GM12875 (cell line): ENCODE results near the gene MEIS2.

Source experiments
- H3K4me3 ChIP-seq: one replicate; pipeline ENCODE4 v1.5.1; 2011; ENCODE audit warnings: low read depth, low read length, control low read depth
- TF ChIP-seq, protein P1 (sequence below): IDR thresholded peaks from 2 replicates; pipeline ENCODE4 v1.5.1; 2011; ENCODE audit warnings: low read depth, mild to moderate bottlenecking, control low read depth, inconsistent platforms, low read length, moderate library complexity, borderline replicate concordance; ENCODE audit not compliant: insufficient read depth

MEIS2 gene

GRCh38 chr15:37100109-37100965 lies at the start of gene MEIS2:
Gene MEIS2 (minus strand): TSS chr15:37100549. CDS start chr15:37099466, 1,083 bp downstream.
- TF ChIP-seq, protein P1, sequence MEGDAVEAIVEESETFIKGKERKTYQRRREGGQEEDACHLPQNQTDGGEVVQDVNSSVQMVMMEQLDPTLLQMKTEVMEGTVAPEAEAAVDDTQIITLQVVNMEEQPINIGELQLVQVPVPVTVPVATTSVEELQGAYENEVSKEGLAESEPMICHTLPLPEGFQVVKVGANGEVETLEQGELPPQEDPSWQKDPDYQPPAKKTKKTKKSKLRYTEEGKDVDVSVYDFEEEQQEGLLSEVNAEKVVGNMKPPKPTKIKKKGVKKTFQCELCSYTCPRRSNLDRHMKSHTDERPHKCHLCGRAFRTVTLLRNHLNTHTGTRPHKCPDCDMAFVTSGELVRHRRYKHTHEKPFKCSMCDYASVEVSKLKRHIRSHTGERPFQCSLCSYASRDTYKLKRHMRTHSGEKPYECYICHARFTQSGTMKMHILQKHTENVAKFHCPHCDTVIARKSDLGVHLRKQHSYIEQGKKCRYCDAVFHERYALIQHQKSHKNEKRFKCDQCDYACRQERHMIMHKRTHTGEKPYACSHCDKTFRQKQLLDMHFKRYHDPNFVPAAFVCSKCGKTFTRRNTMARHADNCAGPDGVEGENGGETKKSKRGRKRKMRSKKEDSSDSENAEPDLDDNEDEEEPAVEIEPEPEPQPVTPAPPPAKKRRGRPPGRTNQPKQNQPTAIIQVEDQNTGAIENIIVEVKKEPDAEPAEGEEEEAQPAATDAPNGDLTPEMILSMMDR, result no peak
- H3K4me3 ChIP-seq, result peak within 1 kb of the TSS; percentile 79

GRCh38 chr15:37149146-37149545 lies 48.8 kb upstream of the MEIS2 start:
- no peak overlapping the region for H3K4me3 ChIP-seq
- TF ChIP-seq, protein P1, result no peak

GRCh38 chr15:37148714-37149113 lies 48.4 kb upstream of the MEIS2 start:
- H3K4me3 ChIP-seq, result no peak overlapping the region
- TF ChIP-seq, protein P1, result no peak

DNA sequence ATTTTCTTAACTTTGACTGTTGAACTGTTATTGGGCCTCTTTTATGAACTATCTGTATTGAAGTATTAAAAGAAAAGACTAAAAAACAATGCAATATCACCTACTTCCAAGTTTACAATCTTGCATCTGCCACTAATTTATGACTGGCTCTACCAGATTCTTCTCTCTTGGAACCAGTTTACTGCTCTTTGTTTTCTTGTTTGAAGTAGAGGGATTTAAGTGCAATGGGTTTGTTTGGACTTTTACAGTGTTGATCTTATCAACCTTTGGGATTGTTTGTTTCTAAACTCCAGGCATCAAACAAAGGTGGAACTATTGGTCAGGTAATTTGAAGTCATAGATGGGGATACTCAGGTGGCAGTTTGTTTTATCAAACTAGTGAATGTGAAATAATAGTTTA lies 43.0 kb upstream of the MEIS2 start:
- H3K4me3 ChIP-seq, result no peak overlapping the region
- TF ChIP-seq, protein P1, result no peak

GRCh38 chr15:37142371-37142770 lies 42.0 kb upstream of the MEIS2 start:
- TF ChIP-seq, protein P1, result no peak
- H3K4me3 ChIP-seq, result no peak overlapping the region

DNA sequence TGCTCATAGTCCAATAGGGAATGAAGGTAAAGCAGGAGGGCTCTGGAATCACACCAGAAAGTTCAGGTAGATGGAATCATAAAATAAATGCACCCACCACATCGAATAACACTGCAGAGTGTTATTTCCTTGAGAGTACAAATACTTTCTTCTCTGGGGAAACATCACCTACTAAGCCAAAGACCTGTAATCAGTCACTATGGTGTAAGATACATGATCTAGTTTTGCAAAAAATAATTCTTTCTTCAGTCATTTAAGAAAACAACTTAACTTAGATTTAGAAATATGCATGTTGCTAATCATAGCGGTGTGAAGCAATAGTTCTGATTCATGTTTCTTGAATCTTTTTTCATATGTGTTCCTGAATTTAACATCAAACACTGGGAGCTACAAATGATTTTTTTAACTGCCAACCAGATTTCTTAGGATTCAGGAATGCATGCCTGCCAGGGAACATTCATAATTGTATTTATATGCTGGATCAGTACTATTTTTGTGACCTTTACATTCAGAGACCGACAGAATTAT lies 40.2 kb upstream of the MEIS2 start:
- H3K4me3 ChIP-seq, result no peak overlapping the region
- TF ChIP-seq, protein P1, result no peak
